Caco-2 (cell line): ENCODE data around the gene KDM3B. TPM values are rescaled to one million over a fixed set of nuclear protein-coding genes. Genes with fewer than 3 reads are reported as not detected.
A peak's percentile ranks its signal among the peaks of the same experiment; 100 is the strongest.

Experiments
- Bru-seq: library from RNA; stranded (reverse); fragments of 400-500 nt; gene quantifications from one replicate; lab custom pipeline; 2021; lab: Mats Ljungman, UMichigan
- BruChase-seq, 2 experiments: library from RNA; stranded (reverse); fragments of 400-500 nt; gene quantifications; one replicate each; lab custom pipeline; 2021; lab: Mats Ljungman, UMichigan
- BruUV-seq: library from RNA; stranded (reverse); fragments of 400-500 nt; replicated peaks from 2 replicates; lab custom pipeline; 2021; lab: Mats Ljungman, UMichigan
- CTCF ChIA-PET: fragments of 300-600 bp; sonication (Branson Sonifier 250); formaldehyde crosslinking; loops from one replicate; lab custom pipeline; 2022; ENCODE audit warnings: antibody characterized with exemption; lab: Charles Lee
- POLR2A ChIA-PET: fragments of 300-600 bp; sonication (Branson Sonifier 250); formaldehyde crosslinking; loops from one replicate; lab custom pipeline; 2022; ENCODE audit warnings: antibody characterized with exemption; lab: Charles Lee
- DNase-seq, 2 experiments: peaks; one replicate each; pipeline versions ENCODE4 v3.0.0 to v3.0.0-alpha.2; 2020 to 2022
- H3K27me3 ChIP-seq: replicated peaks from 2 replicates; pipeline ENCODE4 v1.6.0; 2011; ENCODE audit warnings: low read length; ENCODE audit not compliant: control insufficient read depth, insufficient read depth
- H3K36me3 ChIP-seq: 2 replicates; pipeline ENCODE4 v1.5.1; 2011; ENCODE audit warnings: low read length; ENCODE audit not compliant: control insufficient read depth, insufficient read depth
- H3K4me1 ChIP-seq: fragments of 250-450 bp; sonication (Bioruptor Pico); 2 replicates; pipeline ENCODE4 v1.5.1; 2020; ENCODE audit warnings: mild to moderate bottlenecking
- H3K4me3 ChIP-seq: 2 replicates; pipeline ENCODE4 v1.5.1; 2011; ENCODE audit warnings: low read depth, mild to moderate bottlenecking, control low read depth, low read length
- H3K9me3 ChIP-seq: fragments of 250-450 bp; sonication (Bioruptor Pico); 2 replicates; pipeline ENCODE4 v1.5.1; 2020; ENCODE audit warnings: mild to moderate bottlenecking, moderate library complexity
- H3K27ac Mint-ChIP-seq: one replicate; pipeline ENCODE4 v1.8.0; 2022; ENCODE audit warnings: mixed read lengths; ENCODE audit not compliant: unreplicated experiment
- H3K27me3 Mint-ChIP-seq: one replicate; pipeline ENCODE4 v1.8.0; 2022; ENCODE audit warnings: mixed read lengths; ENCODE audit not compliant: insufficient read depth, unreplicated experiment
- H3K36me3 Mint-ChIP-seq: one replicate; pipeline ENCODE4 v1.8.0; 2022; ENCODE audit warnings: mild to moderate bottlenecking, mixed read lengths; ENCODE audit not compliant: insufficient read depth, unreplicated experiment
- H3K4me1 Mint-ChIP-seq: one replicate; pipeline ENCODE4 v1.8.0; 2022; ENCODE audit warnings: low read depth, mixed read lengths; ENCODE audit not compliant: unreplicated experiment
- H3K4me3 Mint-ChIP-seq: one replicate; pipeline ENCODE4 v1.8.0; 2022; ENCODE audit warnings: mild to moderate bottlenecking, moderate library complexity, mixed read lengths; ENCODE audit not compliant: unreplicated experiment
- H3K9me3 Mint-ChIP-seq: one replicate; pipeline ENCODE4 v1.8.0; 2022; ENCODE audit warnings: mixed read lengths; ENCODE audit not compliant: unreplicated experiment
- CTCF ChIP-seq, 2 experiments: fragments of 200-600 bp in 1 of 2; IDR thresholded peaks; 1 replicate in 1 of 2; 2 replicates in 1 of 2; pipeline versions ENCODE4 v1.5.1 to v1.8.0; 2011 to 2022; ENCODE audit warnings: antibody characterized with exemption in 1 of 2, control low read depth in 1 of 2, inconsistent platforms in 1 of 2, low read depth in 1 of 2, low read length in 1 of 2, mild to moderate bottlenecking in 1 of 2, moderate library complexity in 1 of 2; ENCODE audit not compliant: insufficient read depth in 1 of 2, severe bottlenecking in 1 of 2, unreplicated experiment in 1 of 2
- intact Hi-C: fragments of 100-400 bp; cut with micrococcal nuclease; formaldehyde crosslinking; loops from one replicate; pipeline ENCODE4 v1.10.0; 2022; ENCODE audit not compliant: unreplicated experiment
- long read RNA-seq: library from polyadenylated mRNA; stranded (forward); transcript quantifications from one replicate; pipeline ENCODE4 v2.0.0, GENCODE V29; 2022
- total RNA-seq: library from RNA; stranded (reverse); gene quantifications from 2 replicates; pipeline ENCODE4 v1.2.3, GENCODE V29; 2022

Gene KDM3B
- 71.8 and 77.9 TPM in 2 replicates for total RNA-seq
- percentile 83 among the genes with signal in this experiment for Bru-seq, nascent RNA
- BruChase-seq, experiment 1, labeled RNA remaining after a 2-hour chase: percentile 83 among the genes with signal in this experiment
- percentile 85 among the genes with signal in this experiment for BruChase-seq, experiment 2, labeled RNA remaining after a 6-hour chase
- long read RNA-seq, full-length matches to known transcripts: 1 of 32 reads
- long read RNA-seq, partial matches to known transcripts: 28 of 32 reads
- long read RNA-seq, other reads (novel, unspliced or antisense): 3 of 32 reads

GRCh38 chr5:138352071-138352721, at the start of gene KDM3B:
Gene KDM3B (plus strand): TSS chr5:138352685. CDS start chr5:138352796, 111 bp downstream.
- peak within 1 kb of the TSS; percentile 78 for H3K4me3 ChIP-seq
- no peaks in the 10 kb centered on the region for H3K9me3 ChIP-seq
- peaks cover 26% of the 10 kb centered on the region for H3K36me3 Mint-ChIP-seq
- peaks cover 17% of the 10 kb centered on the region for H3K4me1 Mint-ChIP-seq
- no peaks in the 10 kb centered on the region for H3K9me3 Mint-ChIP-seq
- intact Hi-C loops: no loop called here
- peak; percentile 98 to 99 for TF ChIP-seq CTCF (IDR thresholded peaks at IDR 0.05; ENCODE audit: insufficient read depth in 1 of 2, low read depth in 1 of 2, low read length in 1 of 2, severe bottlenecking in 1 of 2, unreplicated experiment in 1 of 2)
- H3K27ac Mint-ChIP-seq: peak within 1 kb of the TSS; percentile 92
- CTCF ChIA-PET: interaction anchor here (0.5 to 3.1 kb wide), 25 partner anchors 9 to 318 kb away, joined by 3 to 54 read pairs (median 4); partner anchors contain the start of genes CDC23, CDC25C, EGR1 and FAM53C
- POLR2A ChIA-PET: interaction anchor here (0.5 to 2.7 kb wide), 6 partner anchors 13 to 278 kb away, joined by 4 to 34 read pairs (median 6); partner anchors contain the start of genes CDC23, CDC25C and FAM53C
- H3K27me3 Mint-ChIP-seq: no peaks in the 10 kb centered on the region
- no TSS peak for BruUV-seq
- peak within 1 kb of the TSS; percentile 91 for H3K4me3 Mint-ChIP-seq
- DNase-seq: peak; percentile 82 to 98
- H3K36me3 ChIP-seq: no peaks in the 10 kb centered on the region; the same call in 1 of the 2 replicates
- H3K27me3 ChIP-seq: no peaks in the 10 kb centered on the region
- peaks cover 12% of the 10 kb centered on the region; the same call in 1 of the 2 replicates for H3K4me1 ChIP-seq

GRCh38 chr5:138303372-138303771, 49.1 kb upstream of the KDM3B start:
- Histone ChIP-seq H3K9me3 (no peaks in the 10 kb centered on the region), H3K27me3 (no peaks in the 10 kb centered on the region), H3K4me3 (no peak overlapping the region), H3K4me1 (no peaks in the 10 kb centered on the region), H3K36me3 (no peaks in the 10 kb centered on the region)
- H3K27me3 Mint-ChIP-seq: no peaks in the 10 kb centered on the region
- no peaks in the 10 kb centered on the region for H3K4me1 Mint-ChIP-seq
- no peak for DNase-seq
- H3K9me3 Mint-ChIP-seq: no peaks in the 10 kb centered on the region
- BruUV-seq: no TSS peak
- POLR2A ChIA-PET: no interaction called here
- CTCF ChIA-PET: no interaction called here
- H3K4me3 Mint-ChIP-seq: no peak overlapping the region
- no peak for TF ChIP-seq CTCF (IDR thresholded peaks at IDR 0.05; ENCODE audit: insufficient read depth in 1 of 2, low read depth in 1 of 2, low read length in 1 of 2, severe bottlenecking in 1 of 2, unreplicated experiment in 1 of 2)
- H3K27ac Mint-ChIP-seq: no peak overlapping the region
- no peaks in the 10 kb centered on the region for H3K36me3 Mint-ChIP-seq
- intact Hi-C loops: no loop called here

- ChIA-PET CTCF (no interaction called here), POLR2A (no interaction called here)
- no peak for TF ChIP-seq CTCF (IDR thresholded peaks at IDR 0.05; ENCODE audit: insufficient read depth in 1 of 2, low read depth in 1 of 2, low read length in 1 of 2, severe bottlenecking in 1 of 2, unreplicated experiment in 1 of 2)
- Histone ChIP-seq H3K9me3 (no peaks in the 10 kb centered on the region), H3K4me3 (no peak overlapping the region), H3K27me3 (no peaks in the 10 kb centered on the region), H3K4me1 (no peaks in the 10 kb centered on the region), H3K36me3 (no peaks in the 10 kb centered on the region)
- H3K27me3 Mint-ChIP-seq: no peaks in the 10 kb centered on the region
- intact Hi-C loops: no loop called here
- no peak overlapping the region for H3K4me3 Mint-ChIP-seq
- no TSS peak for BruUV-seq
- H3K4me1 Mint-ChIP-seq: no peaks in the 10 kb centered on the region
- H3K36me3 Mint-ChIP-seq: no peaks in the 10 kb centered on the region
- DNase-seq: no peak
- H3K27ac Mint-ChIP-seq: no peak overlapping the region
- no peaks in the 10 kb centered on the region for H3K9me3 Mint-ChIP-seq
Observed at GRCh38 chr5:138305797-138306196, 46.7 kb upstream of the KDM3B start.
